HUES64 (cell line): Measurements from ENCODE around the gene NACC2.
A peak's percentile ranks its signal among the peaks of the same experiment; 100 is the strongest.

ENCODE experiments used
- H3K27ac ChIP-seq: 2 replicates; pipeline ENCODE4 v1.7.0; 2013; ENCODE audit warnings: low read depth, low read length, inconsistent platforms
- H3K27me3 ChIP-seq: 2 replicates; pipeline ENCODE4 v1.6.1; 2013; ENCODE audit warnings: mild to moderate bottlenecking, low read length; ENCODE audit not compliant: insufficient read depth
- H3K36me3 ChIP-seq: 2 replicates; pipeline ENCODE4 v1.6.1; 2013; ENCODE audit warnings: mild to moderate bottlenecking, low read length; ENCODE audit not compliant: insufficient read depth
- H3K4me1 ChIP-seq: 2 replicates; pipeline ENCODE4 v1.6.1; 2013; ENCODE audit warnings: mild to moderate bottlenecking, low read length, moderate library complexity; ENCODE audit not compliant: insufficient read depth
- H3K4me3 ChIP-seq: 2 replicates; pipeline ENCODE4 v1.5.1; 2013; ENCODE audit warnings: mild to moderate bottlenecking, low read length, moderate library complexity
- H3K9ac ChIP-seq: 2 replicates; pipeline ENCODE4 v1.6.1; 2013; ENCODE audit warnings: mild to moderate bottlenecking, low read depth, low read length
- H3K9me3 ChIP-seq: 2 replicates; pipeline ENCODE4 v1.6.1; 2013; ENCODE audit warnings: low read depth, low read length; ENCODE audit not compliant: insufficient read depth
- WGBS: fragments of 150-250, 120-280 bp; methylation state at CpG from one replicate; pipeline ENCODE4 v1.1.7; 2013; ENCODE audit warnings: missing lambda C conversion rate; 5-methylcytosine and 5-hydroxymethylcytosine counted together

The NACC2 gene

GRCh38 chr9:135992486-135993408, 102.3 kb downstream of the NACC2 start:
- H3K27me3 ChIP-seq, result no peaks in the 10 kb centered on the region
- no peaks in the 10 kb centered on the region for H3K36me3 ChIP-seq
- H3K9me3 ChIP-seq, result no peaks in the 10 kb centered on the region
- peak overlapping the region; percentile 37 for H3K9ac ChIP-seq
- H3K27ac ChIP-seq, result peak overlapping the region; percentile 44
- H3K4me1 ChIP-seq, result peaks cover 27% of the 10 kb centered on the region
- peak overlapping the region; percentile 43 for H3K4me3 ChIP-seq
- 11% methylated on average over 31 of the region's 32 CpGs for WGBS

GRCh38 chr9:135991771-135992170, 103.3 kb downstream of the NACC2 start:
- H3K4me3 ChIP-seq, result no peak overlapping the region
- no peaks in the 10 kb centered on the region for H3K36me3 ChIP-seq
- H3K9me3 ChIP-seq, result no peaks in the 10 kb centered on the region
- H3K4me1 ChIP-seq, result peaks cover 27% of the 10 kb centered on the region
- no peaks in the 10 kb centered on the region for H3K27me3 ChIP-seq
- no peak overlapping the region for H3K9ac ChIP-seq
- WGBS, result 87% methylated on average over 18 of the region's 18 CpGs
- H3K27ac ChIP-seq, result no peak overlapping the region

- no peak overlapping the region for H3K27ac ChIP-seq
- no peaks in the 10 kb centered on the region for H3K27me3 ChIP-seq
- no peak overlapping the region for H3K4me3 ChIP-seq
- WGBS, result 54% methylated on average over 20 of the region's 21 CpGs
- H3K4me1 ChIP-seq, result peaks cover 27% of the 10 kb centered on the region
- no peaks in the 10 kb centered on the region for H3K9me3 ChIP-seq
- H3K9ac ChIP-seq, result no peak overlapping the region
- no peaks in the 10 kb centered on the region for H3K36me3 ChIP-seq
Observed at GRCh38 chr9:135990468-135991429, 104.3 kb downstream of the NACC2 start.

- Histone ChIP-seq H3K4me3 (no peak overlapping the region), H3K4me1 (peaks cover 27% of the 10 kb centered on the region), H3K36me3 (no peaks in the 10 kb centered on the region), H3K27me3 (no peaks in the 10 kb centered on the region), H3K9me3 (no peaks in the 10 kb centered on the region), H3K9ac (no peak overlapping the region), H3K27ac (no peak overlapping the region)
- WGBS, result 75% methylated on average over 36 of the region's 36 CpGs
Observed at GRCh38 chr9:135989722-135990467, 105.2 kb downstream of the NACC2 start.

- no peak overlapping the region for H3K4me3 ChIP-seq
- H3K27me3 ChIP-seq, result no peaks in the 10 kb centered on the region
- 89% methylated on average over 8 of the region's 8 CpGs for WGBS
- H3K9me3 ChIP-seq, result no peaks in the 10 kb centered on the region
- H3K27ac ChIP-seq, result no peak overlapping the region
- H3K4me1 ChIP-seq, result peaks cover 25% of the 10 kb centered on the region
- H3K36me3 ChIP-seq, result no peaks in the 10 kb centered on the region
- no peak overlapping the region for H3K9ac ChIP-seq
Observed at GRCh38 chr9:135989157-135989556, 105.9 kb downstream of the NACC2 start.

- Histone ChIP-seq H3K4me1 (peaks cover 18% of the 10 kb centered on the region), H3K36me3 (no peaks in the 10 kb centered on the region), H3K27me3 (no peaks in the 10 kb centered on the region), H3K4me3 (no peak overlapping the region), H3K9me3 (no peaks in the 10 kb centered on the region), H3K27ac (no peak overlapping the region), H3K9ac (no peak overlapping the region)
- 93% methylated on average over 17 of the region's 17 CpGs for WGBS
Observed at GRCh38 chr9:135988493-135988892, 106.6 kb downstream of the NACC2 start.

- H3K9me3 ChIP-seq, result no peaks in the 10 kb centered on the region
- no peaks in the 10 kb centered on the region for H3K27me3 ChIP-seq
Observed at GRCh38 chr9:135987838-135988404, 107.2 kb downstream of the NACC2 start.

GRCh38 chr9:135986605-135987004, 108.5 kb downstream of the NACC2 start:
- Histone ChIP-seq H3K36me3 (no peaks in the 10 kb centered on the region), H3K4me3 (no peak overlapping the region), H3K9me3 (no peaks in the 10 kb centered on the region), H3K9ac (no peak overlapping the region), H3K27me3 (no peaks in the 10 kb centered on the region), H3K27ac (no peak overlapping the region), H3K4me1 (no peaks in the 10 kb centered on the region)
- WGBS, result 92% methylated on average over 15 of the region's 15 CpGs

More at GRCh38 chr9:135987838-135988404, 107.2 kb downstream of the NACC2 start:
- WGBS, result 95% methylated on average over 16 of the region's 16 CpGs
- H3K27ac ChIP-seq, result no peak overlapping the region
- no peaks in the 10 kb centered on the region for H3K36me3 ChIP-seq
- peaks cover 13% of the 10 kb centered on the region for H3K4me1 ChIP-seq
- H3K4me3 ChIP-seq, result no peak overlapping the region
- no peak overlapping the region for H3K9ac ChIP-seq

- no peak overlapping the region for H3K27ac ChIP-seq
- H3K4me3 ChIP-seq, result no peak overlapping the region
- H3K9ac ChIP-seq, result no peak overlapping the region
- H3K9me3 ChIP-seq, result no peaks in the 10 kb centered on the region
- H3K27me3 ChIP-seq, result no peaks in the 10 kb centered on the region
- H3K36me3 ChIP-seq, result no peaks in the 10 kb centered on the region
- 92% methylated on average over 21 of the region's 21 CpGs for WGBS
- H3K4me1 ChIP-seq, result no peaks in the 10 kb centered on the region
Observed at GRCh38 chr9:135985889-135986288, 109.2 kb downstream of the NACC2 start.

- Histone ChIP-seq H3K9me3 (no peaks in the 10 kb centered on the region), H3K27ac (no peak overlapping the region), H3K4me3 (no peak overlapping the region), H3K9ac (no peak overlapping the region), H3K36me3 (no peaks in the 10 kb centered on the region), H3K4me1 (no peaks in the 10 kb centered on the region), H3K27me3 (no peaks in the 10 kb centered on the region)
- 92% methylated on average over 14 of the region's 14 CpGs for WGBS
Observed at GRCh38 chr9:135985459-135985774, 109.7 kb downstream of the NACC2 start.
